Fibroblast of skin of scalp (primary cell): ENCODE measurements around the gene NUMA1.

ENCODE experiments used
- DNase-seq: peaks from one replicate; pipeline ENCODE4 v3.0.0-alpha.2; 2013

The NUMA1 gene

GRCh38 chr11:72102946-72103753 is 22.8 kb upstream of the NUMA1 start, which contains the start of gene LAMTOR1:
Gene LAMTOR1, minus strand, starts transcription at chr11:72103297. Its CDS starts 73 bp downstream, at chr11:72103224.
- DNase-seq, result peak; percentile 100

DNA sequence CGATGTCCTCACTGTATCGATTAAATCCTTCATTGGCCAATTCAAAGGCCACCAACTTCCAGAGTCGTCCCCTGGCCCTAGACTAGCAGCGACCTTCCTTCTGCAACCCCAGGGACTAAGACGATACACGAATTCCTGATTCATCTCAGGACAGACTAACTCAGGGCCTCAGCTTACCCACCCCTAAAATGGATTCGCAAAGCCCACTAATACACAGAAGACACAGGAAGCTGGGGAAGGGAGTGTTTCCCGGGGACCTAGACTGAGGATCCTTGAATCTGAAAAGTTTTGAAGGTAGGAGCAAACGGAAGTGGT is 22.2 kb upstream of the NUMA1 start:
- DNase-seq, result no peak

- no peak for DNase-seq
Observed at GRCh38 chr11:72102162-72102561, 21.8 kb upstream of the NUMA1 start.

- DNase-seq, result no peak
Observed at GRCh38 chr11:72100462-72100861, 20.1 kb upstream of the NUMA1 start.

- DNase-seq, result no peak
Observed at GRCh38 chr11:72100009-72100408, 19.7 kb upstream of the NUMA1 start.

DNA sequence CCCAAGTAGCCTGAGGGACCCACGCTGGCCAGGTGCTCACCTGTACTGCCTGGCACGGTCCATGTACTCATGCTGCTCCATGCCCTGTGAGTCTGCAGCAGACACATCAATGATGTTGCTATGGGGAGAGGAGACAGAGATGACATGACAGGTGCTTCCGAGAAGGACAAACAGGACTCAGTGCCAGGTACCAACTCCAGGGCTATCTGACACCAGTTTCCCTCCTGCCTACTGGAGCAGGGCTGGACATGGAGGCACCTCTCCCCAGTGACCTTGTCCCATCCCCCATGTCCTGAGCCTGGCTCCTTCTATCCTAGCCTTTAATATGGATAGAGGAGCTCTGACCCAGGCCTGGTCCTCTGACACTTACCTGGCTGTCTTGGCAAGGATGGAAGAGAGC is 18.4 kb upstream of the NUMA1 start:
- DNase-seq, result no peak

- DNase-seq, result peak; percentile 70
Observed at GRCh38 chr11:72091292-72091691, 10.9 kb upstream of the NUMA1 start.

GRCh38 chr11:72088076-72088808 is 7.9 kb upstream of the NUMA1 start:
- no peak for DNase-seq

GRCh38 chr11:72085621-72086351 is 5.4 kb upstream of the NUMA1 start:
- no peak for DNase-seq

- no peak for DNase-seq
Observed at GRCh38 chr11:72084965-72085364, 4.6 kb upstream of the NUMA1 start.

DNA sequence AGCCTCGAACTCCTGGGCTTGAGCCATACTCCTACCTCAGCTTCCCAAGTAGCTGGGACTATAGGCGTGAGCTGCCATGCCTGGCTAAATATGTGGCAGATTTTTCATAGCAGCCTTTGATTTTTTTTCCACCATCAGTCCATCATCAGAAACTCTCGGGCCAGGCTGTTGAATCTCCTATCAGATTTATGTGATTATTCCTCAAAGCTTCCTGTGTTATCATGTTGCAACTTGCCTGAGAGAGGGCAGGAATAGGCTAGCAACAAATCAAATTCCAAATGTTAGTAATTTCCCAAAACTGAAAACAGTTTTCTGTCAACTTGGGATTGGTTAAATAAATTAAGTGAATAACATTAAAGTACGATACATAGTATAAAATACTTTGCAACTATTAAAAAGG is 3.7 kb upstream of the NUMA1 start:
- DNase-seq, result no peak

GRCh38 chr11:72083414-72083813 is 3.1 kb upstream of the NUMA1 start:
- DNase-seq, result no peak

DNA sequence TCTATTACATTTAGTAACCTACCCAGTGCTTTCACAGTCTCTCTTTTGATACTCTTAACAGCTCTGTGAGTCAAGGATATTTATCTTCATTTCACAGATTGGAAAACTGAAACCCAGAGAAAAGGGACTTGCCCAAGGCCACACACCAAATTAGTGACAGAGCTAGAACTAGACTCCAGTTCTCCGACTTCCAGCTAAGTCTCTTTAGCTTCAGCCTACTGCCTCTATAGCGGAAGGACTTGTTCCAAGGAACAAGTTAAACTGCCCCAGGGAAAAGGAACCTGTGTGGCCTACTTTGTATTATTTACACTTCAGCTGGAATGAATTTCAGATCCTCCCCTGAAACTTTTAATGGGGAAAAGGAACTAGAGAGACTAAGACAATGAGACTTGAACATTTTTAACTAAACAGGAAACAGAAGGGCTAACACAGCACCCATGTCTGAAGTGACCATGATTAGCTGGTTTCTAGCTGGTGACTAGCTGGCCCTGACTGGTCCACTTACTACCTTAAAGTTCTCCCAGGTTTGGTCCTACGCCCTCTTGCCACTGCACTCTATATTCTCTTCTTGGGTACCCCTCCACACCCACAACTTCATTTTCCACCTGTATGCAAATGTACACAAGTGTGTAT is 1.6 kb upstream of the NUMA1 start:
- no peak for DNase-seq

GRCh38 chr11:72081184-72081644 is 872 bp upstream of the NUMA1 start:
- DNase-seq, result no peak

GRCh38 chr11:72079819-72080325 is 470 bp downstream of the NUMA1 start:
- DNase-seq, result no peak

DNA sequence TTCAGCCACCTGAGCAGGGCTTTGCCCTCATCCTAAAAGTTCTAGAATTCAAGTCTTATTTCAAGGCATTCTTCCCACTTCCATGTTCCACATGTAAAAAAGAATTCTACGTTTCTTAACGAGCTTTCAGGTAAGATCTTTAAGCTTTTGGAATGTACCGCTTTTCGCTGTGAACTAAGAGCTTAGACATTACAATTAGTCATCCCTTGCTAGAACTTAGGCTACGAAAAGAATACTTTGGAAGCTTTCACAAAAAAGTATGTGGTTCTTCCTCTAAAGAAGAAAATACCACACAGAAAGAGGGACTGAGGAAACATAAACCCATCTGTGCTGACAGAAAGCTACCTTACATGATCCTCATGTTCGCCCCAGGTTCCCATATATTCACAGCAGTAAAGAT is 1.9 kb downstream of the NUMA1 start:
- no peak for DNase-seq

GRCh38 chr11:72075756-72076155 is 4.6 kb downstream of the NUMA1 start:
- DNase-seq, result no peak

- peak; percentile 33 for DNase-seq
Observed at GRCh38 chr11:72075109-72075508, 5.2 kb downstream of the NUMA1 start.

DNA sequence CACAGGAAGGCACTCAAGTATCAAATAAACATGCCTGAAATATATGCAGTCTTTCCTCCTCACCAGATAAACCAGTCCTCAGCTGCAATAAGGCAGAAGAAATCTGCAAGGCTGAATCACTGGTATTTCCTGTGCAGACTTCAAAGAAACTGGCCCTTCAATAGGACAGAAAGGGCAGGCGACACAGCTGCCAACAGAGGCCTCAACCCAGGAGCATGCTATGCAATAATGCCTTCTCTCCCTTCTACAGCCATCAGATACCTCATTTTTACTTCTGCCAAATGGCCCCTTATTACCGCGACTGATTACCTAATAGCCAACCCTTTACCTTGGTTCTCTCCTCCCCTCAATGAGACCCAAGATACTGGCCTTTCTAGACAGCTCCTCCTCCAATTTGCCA is 8.0 kb downstream of the NUMA1 start:
- peak; percentile 79 for DNase-seq

- no peak for DNase-seq
Observed at GRCh38 chr11:72070491-72070890, 9.9 kb downstream of the NUMA1 start.

- peak; percentile 74 for DNase-seq
Observed at GRCh38 chr11:72069787-72070251, 10.5 kb downstream of the NUMA1 start.

DNA sequence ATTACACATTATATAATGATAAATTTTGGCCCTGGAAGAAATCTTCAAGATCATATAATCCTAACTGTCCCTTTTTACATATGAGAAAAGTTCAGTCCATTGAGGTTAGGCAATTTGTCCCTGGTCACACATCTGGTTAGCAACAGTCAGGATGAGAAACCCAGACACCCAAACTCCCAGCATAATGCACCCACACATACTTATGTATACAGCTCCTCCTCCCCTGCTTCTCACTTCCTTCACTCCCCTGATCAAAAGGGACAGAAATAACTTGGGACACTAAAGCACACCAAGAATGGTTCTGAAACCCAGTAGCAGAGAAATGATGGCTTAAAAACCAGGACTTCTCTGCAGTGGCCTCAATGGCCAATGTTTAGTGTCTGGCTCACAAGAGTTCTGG is 11.1 kb downstream of the NUMA1 start:
- DNase-seq, result no peak

GRCh38 chr11:72067676-72068075 is 12.7 kb downstream of the NUMA1 start:
- DNase-seq, result no peak
